T-helper 17 cell (primary cell): ENCODE measurements around the gene NUDT22. TPM values are rescaled to one million over a fixed set of nuclear protein-coding genes. Genes with fewer than 3 reads are reported as not detected.

ENCODE experiments used
- ATAC-seq: fragments of 150-1000 bp; cut with Tn5 transposase; 2 replicates; pipeline ENCODE4 v1.10.0; 2021; ENCODE audit warnings: mild to moderate bottlenecking, moderate library complexity
- DNase-seq, 3 donors: peaks; one replicate each; pipeline versions ENCODE4 v3.0.0 to v3.0.0-alpha.2; 2020 to 2021
- H3K9me3 ChIP-seq: one replicate; pipeline ENCODE4 v1.7.0; 2013; ENCODE audit warnings: low read length, mild to moderate bottlenecking; ENCODE audit not compliant: control insufficient read depth, poor library complexity, severe bottlenecking
- H3K27ac Mint-ChIP-seq: one replicate; pipeline ENCODE4 v1.8.0; 2022; ENCODE audit warnings: mild to moderate bottlenecking, moderate library complexity, mixed read lengths
- H3K27me3 Mint-ChIP-seq: one replicate; pipeline ENCODE4 v1.8.0; 2022; ENCODE audit warnings: mixed read lengths
- H3K36me3 Mint-ChIP-seq: one replicate; pipeline ENCODE4 v1.8.0; 2022; ENCODE audit warnings: low read depth, mixed read lengths
- H3K4me1 Mint-ChIP-seq: one replicate; pipeline ENCODE4 v1.8.0; 2022; ENCODE audit warnings: mild to moderate bottlenecking, mixed read lengths
- H3K4me3 Mint-ChIP-seq: one replicate; pipeline ENCODE4 v1.8.0; 2022; ENCODE audit warnings: mild to moderate bottlenecking, moderate library complexity, mixed read lengths
- total RNA-seq, 4 donors: library from RNA in 2 of 4; stranded (reverse) in 2 of 4; gene quantifications; one replicate each; pipeline ENCODE4 v1.2.3 and lab custom pipeline; 2022 to 2026

Gene NUDT22
- total RNA-seq, 2 donors from 2014 or later: 30.8 to 42.8 TPM

GRCh38 chr11:64210301-64211020 is 15.6 kb upstream of the NUDT22 start:
- H3K4me1 Mint-ChIP-seq: peaks cover 40% of the 10 kb centered on the region
- no peak overlapping the region for H3K4me3 Mint-ChIP-seq
- peak overlapping the region; percentile 24 for H3K27ac Mint-ChIP-seq
- ATAC-seq (no peak), DNase-seq (no peak)
- peaks cover 4% of the 10 kb centered on the region for H3K36me3 Mint-ChIP-seq
- H3K9me3 ChIP-seq: no peaks in the 10 kb centered on the region
- no peaks in the 10 kb centered on the region for H3K27me3 Mint-ChIP-seq

- Mint-ChIP-seq H3K4me1 (peaks cover 35% of the 10 kb centered on the region), H3K27me3 (no peaks in the 10 kb centered on the region), H3K27ac (peak overlapping the region; percentile 24), H3K4me3 (no peak overlapping the region), H3K36me3 (peaks cover 4% of the 10 kb centered on the region)
- no peaks in the 10 kb centered on the region for H3K9me3 ChIP-seq
- DNase-seq (no peak), ATAC-seq (no peak)
These were observed 14.7 kb upstream of the NUDT22 start for GRCh38 chr11:64211181-64211872.

DNA sequence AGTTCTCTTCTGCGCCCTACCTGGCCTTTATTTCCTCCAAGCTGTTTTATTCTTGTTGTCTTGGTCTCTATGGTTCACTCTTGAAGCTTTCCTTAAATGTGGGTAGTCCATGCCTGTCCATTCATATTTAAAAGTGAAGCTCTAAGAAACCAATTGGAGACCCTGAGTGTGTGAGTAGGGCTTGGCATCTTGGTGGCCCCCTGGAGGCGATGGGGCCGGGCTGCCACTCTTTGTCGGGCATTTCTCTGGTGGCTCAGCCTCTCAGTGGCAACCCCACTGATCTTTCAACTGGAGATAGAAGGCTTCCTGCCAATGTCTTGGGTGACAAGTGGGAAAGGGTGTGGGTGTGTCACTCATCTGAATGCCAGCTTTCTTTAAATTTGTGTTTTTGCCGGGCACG is 9.2 kb upstream of the NUDT22 start:
- no peak for DNase-seq
- no peaks in the 10 kb centered on the region for H3K9me3 ChIP-seq
- Mint-ChIP-seq H3K27ac (peak overlapping the region; percentile 9), H3K4me3 (no peak overlapping the region), H3K36me3 (peaks cover 2% of the 10 kb centered on the region), H3K27me3 (no peaks in the 10 kb centered on the region), H3K4me1 (peaks cover 19% of the 10 kb centered on the region)
- no peak for ATAC-seq

- peaks cover 1% of the 10 kb centered on the region for H3K36me3 Mint-ChIP-seq
- H3K9me3 ChIP-seq: no peaks in the 10 kb centered on the region
- DNase-seq (no peak), ATAC-seq (no peak)
- H3K4me1 Mint-ChIP-seq: peaks cover 13% of the 10 kb centered on the region
- H3K27me3 Mint-ChIP-seq: no peaks in the 10 kb centered on the region
- no peak overlapping the region for H3K4me3 Mint-ChIP-seq
- no peak overlapping the region for H3K27ac Mint-ChIP-seq
These were observed 7.3 kb upstream of the NUDT22 start for GRCh38 chr11:64218628-64219353.

- no peak for DNase-seq
- H3K27me3 Mint-ChIP-seq: no peaks in the 10 kb centered on the region
- H3K4me3 Mint-ChIP-seq: no peak overlapping the region
- ATAC-seq: no peak
- no peaks in the 10 kb centered on the region for H3K36me3 Mint-ChIP-seq
- H3K9me3 ChIP-seq: no peaks in the 10 kb centered on the region
- peaks cover 11% of the 10 kb centered on the region for H3K4me1 Mint-ChIP-seq
- H3K27ac Mint-ChIP-seq: no peak overlapping the region
These were observed 6.8 kb upstream of the NUDT22 start for GRCh38 chr11:64219354-64219684.

GRCh38 chr11:64219755-64220154 is 6.3 kb upstream of the NUDT22 start:
- Mint-ChIP-seq H3K36me3 (no peaks in the 10 kb centered on the region), H3K4me1 (peaks cover 11% of the 10 kb centered on the region), H3K27ac (no peak overlapping the region), H3K4me3 (no peak overlapping the region), H3K27me3 (no peaks in the 10 kb centered on the region)
- DNase-seq (no peak), ATAC-seq (no peak)
- H3K9me3 ChIP-seq: no peaks in the 10 kb centered on the region

DNA sequence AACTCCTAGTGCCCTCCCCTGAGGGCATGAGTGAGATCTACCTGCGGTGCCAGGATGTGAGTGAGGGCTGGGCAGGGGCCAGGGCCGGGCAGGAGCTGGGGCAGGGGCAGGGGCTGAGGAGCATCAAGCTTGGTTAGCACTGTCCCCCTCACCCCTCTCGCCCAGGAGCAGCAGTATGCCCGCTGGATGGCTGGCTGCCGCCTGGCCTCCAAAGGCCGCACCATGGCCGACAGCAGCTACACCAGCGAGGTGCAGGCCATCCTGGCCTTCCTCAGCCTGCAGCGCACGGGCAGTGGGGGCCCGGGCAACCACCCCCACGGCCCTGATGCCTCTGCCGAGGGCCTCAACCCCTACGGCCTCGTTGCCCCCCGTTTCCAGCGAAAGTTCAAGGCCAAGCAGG is 5.8 kb upstream of the NUDT22 start:
- H3K36me3 Mint-ChIP-seq: no peaks in the 10 kb centered on the region
- ATAC-seq (no peak), DNase-seq (no peak)
- no peak overlapping the region for H3K4me3 Mint-ChIP-seq
- H3K9me3 ChIP-seq: no peaks in the 10 kb centered on the region
- H3K27ac Mint-ChIP-seq: no peak overlapping the region
- no peaks in the 10 kb centered on the region for H3K27me3 Mint-ChIP-seq
- peaks cover 8% of the 10 kb centered on the region for H3K4me1 Mint-ChIP-seq

- peaks cover 10% of the 10 kb centered on the region for H3K4me1 Mint-ChIP-seq
- no peak overlapping the region for H3K27ac Mint-ChIP-seq
- no peak overlapping the region for H3K4me3 Mint-ChIP-seq
- no peaks in the 10 kb centered on the region for H3K9me3 ChIP-seq
- H3K27me3 Mint-ChIP-seq: no peaks in the 10 kb centered on the region
- no peak for ATAC-seq
- no peaks in the 10 kb centered on the region for H3K36me3 Mint-ChIP-seq
- no peak for DNase-seq
These were observed 5.3 kb upstream of the NUDT22 start for GRCh38 chr11:64220798-64221197.

- H3K9me3 ChIP-seq: no peaks in the 10 kb centered on the region
- ATAC-seq (no peak), DNase-seq (no peak)
- H3K27ac Mint-ChIP-seq: no peak overlapping the region
- H3K36me3 Mint-ChIP-seq: no peaks in the 10 kb centered on the region
- H3K4me3 Mint-ChIP-seq: no peak overlapping the region
- H3K4me1 Mint-ChIP-seq: peaks cover 19% of the 10 kb centered on the region
- H3K27me3 Mint-ChIP-seq: no peaks in the 10 kb centered on the region
These were observed 3.4 kb upstream of the NUDT22 start for GRCh38 chr11:64222651-64223000.

DNA sequence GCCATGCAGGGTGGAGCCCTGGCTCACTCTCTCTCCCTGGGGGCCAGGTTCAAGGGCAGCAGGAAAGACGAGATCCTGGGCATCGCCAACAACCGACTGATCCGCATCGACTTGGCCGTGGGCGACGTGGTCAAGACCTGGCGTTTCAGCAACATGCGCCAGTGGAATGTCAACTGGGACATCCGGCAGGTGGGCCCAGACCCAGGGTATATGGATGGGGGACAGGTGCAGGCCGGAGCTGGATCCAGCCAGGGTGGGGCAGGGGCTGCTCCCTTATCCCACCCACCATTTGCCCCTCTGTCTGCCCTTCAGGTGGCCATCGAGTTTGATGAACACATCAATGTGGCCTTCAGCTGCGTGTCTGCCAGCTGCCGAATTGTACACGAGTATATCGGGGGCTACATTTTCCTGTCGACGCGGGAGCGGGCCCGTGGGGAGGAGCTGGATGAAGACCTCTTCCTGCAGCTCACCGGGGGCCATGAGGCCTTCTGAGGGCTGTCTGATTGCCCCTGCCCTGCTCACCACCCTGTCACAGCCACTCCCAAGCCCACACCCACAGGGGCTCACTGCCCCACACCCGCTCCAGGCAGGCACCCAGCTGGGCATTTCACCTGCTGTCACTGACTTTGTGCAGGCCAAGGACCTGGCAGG is 2.9 kb upstream of the NUDT22 start:
- H3K27ac Mint-ChIP-seq: no peak overlapping the region
- H3K9me3 ChIP-seq: no peaks in the 10 kb centered on the region
- DNase-seq: no peak
- H3K36me3 Mint-ChIP-seq: no peaks in the 10 kb centered on the region
- no peak overlapping the region for H3K4me3 Mint-ChIP-seq
- no peak for ATAC-seq
- peaks cover 21% of the 10 kb centered on the region for H3K4me1 Mint-ChIP-seq
- H3K27me3 Mint-ChIP-seq: no peaks in the 10 kb centered on the region

DNA sequence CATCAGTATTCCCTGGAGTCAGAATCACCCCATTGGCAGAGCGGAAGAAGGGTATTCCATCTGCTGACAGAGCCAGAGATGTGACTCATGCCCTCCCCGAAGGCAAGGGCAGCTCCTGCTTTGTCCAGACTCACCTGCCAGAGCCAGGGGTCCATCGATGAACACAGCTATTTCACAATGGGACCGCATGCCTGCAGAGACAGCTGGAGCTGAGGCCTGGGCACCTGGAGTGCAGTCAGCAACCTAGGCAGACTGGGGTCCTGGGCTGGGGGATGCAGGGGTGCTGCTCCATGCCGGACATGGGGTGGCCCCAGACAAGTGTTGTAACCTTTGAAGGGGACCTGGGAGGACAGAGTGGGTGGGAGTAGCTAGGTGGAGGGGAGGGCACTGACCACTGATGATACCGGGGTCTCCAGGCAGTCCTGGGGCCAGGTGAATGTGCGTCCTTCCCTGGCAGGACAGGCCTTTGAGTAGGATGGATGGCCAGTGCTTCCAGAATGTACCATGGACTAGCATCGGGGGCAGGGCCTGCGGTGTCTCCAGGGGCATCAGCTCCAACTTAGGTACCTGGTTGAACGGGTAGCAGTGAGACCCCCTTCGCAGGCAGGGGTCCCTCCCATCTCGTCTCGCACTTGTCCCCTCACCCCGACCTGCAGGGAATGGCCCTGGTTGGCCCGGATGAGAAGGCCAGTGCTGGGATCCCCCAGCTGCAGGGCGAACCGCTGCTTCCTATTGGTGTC is 1.8 kb upstream of the NUDT22 start:
- H3K36me3 Mint-ChIP-seq: no peaks in the 10 kb centered on the region
- no peaks in the 10 kb centered on the region for H3K27me3 Mint-ChIP-seq
- H3K4me1 Mint-ChIP-seq: peaks cover 17% of the 10 kb centered on the region
- peak overlapping the region; percentile 7 for H3K4me3 Mint-ChIP-seq
- H3K9me3 ChIP-seq: no peaks in the 10 kb centered on the region
- ATAC-seq: no peak
- H3K27ac Mint-ChIP-seq: peak overlapping the region; percentile 16
- DNase-seq: no peak

- peak overlapping the region; percentile 91 for H3K4me3 Mint-ChIP-seq
- H3K27ac Mint-ChIP-seq: peak overlapping the region; percentile 67
- no peaks in the 10 kb centered on the region for H3K27me3 Mint-ChIP-seq
- ATAC-seq (no peak), DNase-seq (no peak)
- H3K9me3 ChIP-seq: no peaks in the 10 kb centered on the region
- H3K36me3 Mint-ChIP-seq: no peaks in the 10 kb centered on the region
- peaks cover 23% of the 10 kb centered on the region for H3K4me1 Mint-ChIP-seq
These were observed 1.0 kb upstream of the NUDT22 start for GRCh38 chr11:64224891-64225607.
